GM20000 (cell line): ENCODE results near the gene PTCD1.

Experiments used
- DNase-seq: peaks from one replicate; pipeline ENCODE4 v3.0.0; 2012; ENCODE audit warnings: low spot score
- CTCF ChIP-seq: IDR thresholded peaks from 2 replicates; pipeline ENCODE4 v1.5.1; 2012; ENCODE audit warnings: mild to moderate bottlenecking, control low read depth; ENCODE audit errors: extremely low read depth, missing control alignments

Gene PTCD1

GRCh38 chr7:99428972-99429566, 9.5 kb downstream of the PTCD1 start:
- TF ChIP-seq CTCF: no peak
- no peak for DNase-seq

DNA sequence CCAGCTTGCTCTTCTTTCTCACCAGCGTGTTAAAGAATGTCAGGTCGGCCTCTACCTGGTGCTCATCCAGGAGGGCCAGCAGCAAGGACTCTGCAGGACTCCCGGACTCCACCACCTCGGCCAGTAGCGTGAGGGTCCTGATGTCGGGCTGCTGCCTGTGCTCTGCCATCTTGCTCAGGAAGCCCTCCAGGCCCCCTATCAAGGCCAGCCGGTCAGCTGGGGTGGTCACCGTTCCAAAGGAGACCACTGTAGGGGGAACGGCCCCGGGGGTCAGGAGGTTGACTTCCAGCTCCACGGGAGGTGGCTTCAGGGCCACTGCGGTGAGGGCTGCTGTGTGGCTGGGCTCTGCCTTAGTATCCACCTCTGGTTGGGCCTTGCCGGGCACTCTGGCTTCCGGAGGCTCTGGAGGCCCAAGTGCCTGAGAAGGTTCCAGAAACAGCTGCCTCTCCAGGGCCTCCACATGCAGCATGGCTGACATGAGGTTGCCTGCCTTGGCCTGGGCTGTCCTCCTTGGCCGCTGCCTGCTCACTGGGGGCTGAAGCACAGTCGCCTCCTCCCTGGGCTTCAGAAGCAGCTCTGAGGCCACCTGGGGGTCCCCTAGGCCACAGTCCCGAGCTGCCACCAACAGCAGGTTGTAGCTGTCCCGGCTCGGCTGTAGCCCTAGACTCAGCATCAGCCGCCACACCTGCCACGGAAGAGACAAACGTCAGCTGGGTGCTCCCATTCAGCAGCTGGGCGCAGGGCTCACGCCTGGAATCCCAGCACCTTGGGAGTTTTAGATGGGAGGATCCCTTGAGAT, 13.5 kb downstream of the PTCD1 start:
- no peak for DNase-seq
- TF ChIP-seq CTCF: no peak

DNA sequence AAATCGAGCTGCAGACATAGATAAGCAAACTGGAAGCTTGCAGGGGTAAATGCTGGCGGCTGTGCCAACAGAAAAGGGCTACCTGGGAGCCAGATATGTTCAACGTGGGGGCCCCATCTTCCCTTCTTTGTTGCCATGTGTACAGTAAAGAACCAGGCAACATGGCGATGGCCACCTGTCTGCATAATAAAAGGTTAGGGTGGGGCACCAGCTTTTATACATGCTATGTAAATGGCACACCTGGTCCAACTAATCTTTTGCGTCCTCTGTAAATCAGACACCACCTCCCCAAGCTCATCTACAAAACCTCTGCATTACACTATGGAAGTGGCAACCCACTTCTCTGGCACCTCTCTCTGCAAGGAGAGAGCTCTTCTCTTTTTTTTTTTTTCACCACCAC, 16.0 kb downstream of the PTCD1 start:
- no peak for DNase-seq
- no peak for TF ChIP-seq CTCF

GRCh38 chr7:99422186-99422585, 16.4 kb downstream of the PTCD1 start:
- no peak for DNase-seq
- TF ChIP-seq CTCF: no peak

DNA sequence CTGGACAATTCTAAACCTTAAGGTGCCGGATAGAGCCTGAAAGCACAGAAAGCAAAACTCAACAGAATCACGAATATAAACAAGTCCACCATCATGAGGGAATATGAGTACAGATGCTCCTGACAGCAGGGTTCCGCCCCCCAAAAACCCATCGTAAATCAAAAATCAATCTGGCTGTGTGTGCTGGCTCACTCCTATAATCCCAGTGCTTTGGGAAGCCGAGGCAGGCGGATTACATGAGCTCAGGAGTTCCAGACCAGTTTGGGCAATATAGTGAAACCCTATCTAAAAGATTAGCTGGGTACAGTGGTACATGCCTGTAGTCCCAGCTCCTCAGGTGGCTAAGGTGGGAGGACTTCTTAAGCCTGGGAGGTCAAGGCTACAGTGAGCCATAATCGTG, 17.6 kb downstream of the PTCD1 start:
- no peak for TF ChIP-seq CTCF
- DNase-seq: no peak

GRCh38 chr7:99420213-99420612, 18.4 kb downstream of the PTCD1 start:
- DNase-seq: no peak
- no peak for TF ChIP-seq CTCF

DNA sequence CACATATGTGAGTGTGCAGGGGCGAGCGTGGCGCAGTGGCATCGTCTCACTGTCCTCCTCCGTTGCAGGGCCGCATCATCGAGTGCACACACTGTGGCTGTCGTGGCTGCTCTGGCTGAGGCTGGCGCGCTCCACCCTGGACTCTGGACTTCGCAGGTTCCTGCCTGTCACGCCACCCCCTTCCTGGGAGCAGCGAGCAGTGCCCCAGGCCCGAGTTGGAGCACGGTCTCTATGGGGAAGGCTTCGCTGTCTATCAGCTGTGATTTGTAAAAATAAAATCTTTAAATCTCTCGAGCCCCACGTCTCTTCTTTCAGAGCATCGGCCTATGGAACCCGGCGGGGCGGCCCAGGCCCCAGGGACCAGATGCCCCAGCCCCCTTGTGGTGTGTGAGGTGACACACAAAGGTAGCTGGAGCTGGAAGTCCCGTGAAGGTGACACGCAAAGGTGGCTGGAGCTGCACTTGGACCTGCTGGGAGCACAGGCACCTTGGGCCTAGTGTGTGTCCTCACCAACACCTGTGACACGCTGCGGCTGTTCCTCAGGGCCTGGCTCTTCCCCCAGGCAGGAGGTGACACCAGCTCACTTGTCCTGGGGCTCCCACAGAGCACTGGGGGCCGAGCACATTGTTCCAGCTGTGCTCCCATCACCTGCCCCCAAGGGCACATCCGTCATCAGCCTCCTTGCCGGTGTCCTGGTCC, 19.1 kb downstream of the PTCD1 start:
- no peak for TF ChIP-seq CTCF
- no peak for DNase-seq
